Neuronal stem cell (in vitro differentiated cells): ENCODE data around the gene LYPD8.

ENCODE experiments used
- DNase-seq: peaks from one replicate; pipeline ENCODE4 v3.0.0-alpha.2; 2013; ENCODE audit warnings: low spot score
- H2AFZ ChIP-seq: one replicate; pipeline ENCODE4 v1.6.1; 2013; ENCODE audit warnings: mild to moderate bottlenecking, low read length, inconsistent platforms
- H2AK5ac ChIP-seq: 2 replicates; pipeline ENCODE4 v1.6.1; 2013; ENCODE audit warnings: low read depth, mild to moderate bottlenecking, inconsistent platforms, low read length, moderate library complexity, mixed read lengths
- H2BK120ac ChIP-seq: 2 replicates; pipeline ENCODE4 v1.6.1; 2013; ENCODE audit warnings: low read depth, mild to moderate bottlenecking, inconsistent platforms, low read length, moderate library complexity, mixed read lengths
- H2BK12ac ChIP-seq: one replicate; pipeline ENCODE4 v1.6.1; 2013; ENCODE audit warnings: low read length, inconsistent platforms
- H2BK15ac ChIP-seq: 2 replicates; pipeline ENCODE4 v1.6.1; 2013; ENCODE audit warnings: mild to moderate bottlenecking, low read length, inconsistent platforms, mixed read lengths
- H2BK5ac ChIP-seq: one replicate; pipeline ENCODE4 v1.6.1; 2013; ENCODE audit warnings: inconsistent platforms, mild to moderate bottlenecking, low read length, moderate library complexity
- H3K14ac ChIP-seq: one replicate; pipeline ENCODE4 v1.6.1; 2013; ENCODE audit warnings: low read length, inconsistent platforms
- H3K18ac ChIP-seq: 2 replicates; pipeline ENCODE4 v1.6.1; 2013; ENCODE audit warnings: low read length, inconsistent platforms
- H3K23ac ChIP-seq: 2 replicates; pipeline ENCODE4 v1.6.1; 2013; ENCODE audit warnings: low read depth, mild to moderate bottlenecking, mixed read lengths, low read length, inconsistent platforms; ENCODE audit not compliant: poor library complexity
- H3K27ac ChIP-seq: replicated peaks from 3 replicates; pipeline ENCODE4 v1.5.1; 2013; ENCODE audit warnings: low read length, inconsistent platforms
- H3K27me3 ChIP-seq, 3 experiments: 2 replicates each; pipeline ENCODE4 v1.6.1; 2013; ENCODE audit warnings: low read length in 3 of 3, mild to moderate bottlenecking in 2 of 3, inconsistent platforms in 1 of 3, low read depth in 1 of 3, mixed read lengths in 1 of 3, moderate library complexity in 1 of 3; ENCODE audit not compliant: control insufficient read depth in 3 of 3, insufficient read depth in 3 of 3
- H3K36me3 ChIP-seq, 2 donors: replicated peaks in 1 of 2; 2 replicates each; pipeline ENCODE4 v1.6.1; 2013; ENCODE audit warnings: low read length in 2 of 2; ENCODE audit not compliant: control insufficient read depth in 2 of 2, insufficient read depth in 2 of 2
- H3K4ac ChIP-seq: 2 replicates; pipeline ENCODE4 v1.6.1; 2013; ENCODE audit warnings: inconsistent platforms, mild to moderate bottlenecking, low read length, moderate library complexity
- H3K4me1 ChIP-seq, 2 donors: 1 replicate in 1 of 2; 2 replicates in 1 of 2; pipeline ENCODE4 v1.6.1; 2013; ENCODE audit warnings: low read length in 2 of 2, low read depth in 1 of 2; ENCODE audit not compliant: control insufficient read depth in 2 of 2, insufficient read depth in 1 of 2
- H3K4me2 ChIP-seq: one replicate; pipeline ENCODE4 v1.6.1; 2013; ENCODE audit warnings: mild to moderate bottlenecking, low read length, inconsistent platforms; ENCODE audit not compliant: insufficient read depth, poor library complexity, severe bottlenecking
- H3K4me3 ChIP-seq, 2 donors: 2 replicates each; pipeline ENCODE4 v1.5.1; 2013; ENCODE audit warnings: low read length in 2 of 2, mild to moderate bottlenecking in 2 of 2, inconsistent platforms in 1 of 2, moderate library complexity in 1 of 2
- H3K79me1 ChIP-seq: one replicate; pipeline ENCODE4 v1.6.1; 2013; ENCODE audit warnings: low read depth, mild to moderate bottlenecking, inconsistent platforms, low read length, moderate library complexity
- H3K9ac ChIP-seq: one replicate; pipeline ENCODE4 v1.6.1; 2013; ENCODE audit warnings: mild to moderate bottlenecking, low read depth, low read length, inconsistent platforms; ENCODE audit not compliant: poor library complexity
- H3K9me3 ChIP-seq, 2 donors: replicated peaks in 1 of 2; 2 replicates each; pipeline versions ENCODE3 to v1.6.1; 2013; ENCODE audit warnings: low read length in 2 of 2, mild to moderate bottlenecking in 2 of 2, inconsistent platforms in 1 of 2, low read depth in 1 of 2, mixed read lengths in 1 of 2, moderate library complexity in 1 of 2; ENCODE audit not compliant: control insufficient read depth in 2 of 2, insufficient read depth in 1 of 2
- H4K8ac ChIP-seq: one replicate; pipeline ENCODE4 v1.6.1; 2013; ENCODE audit warnings: low read depth, mild to moderate bottlenecking, inconsistent platforms, low read length, moderate library complexity
- H4K91ac ChIP-seq: one replicate; pipeline ENCODE4 v1.6.1; 2013; ENCODE audit warnings: low read length, low read depth, mild to moderate bottlenecking, inconsistent platforms; ENCODE audit not compliant: poor library complexity
- WGBS, 2 donors: extraction: QIAGEN DNeasy Blood & Tissue Kit; methylation state at CpG; one replicate each; pipeline ENCODE4 v1.1.7; 2013; ENCODE audit warnings: missing lambda C conversion rate in 2 of 2, mixed read lengths in 1 of 2; ENCODE audit not compliant: insufficient read length in 2 of 2, insufficient replicate concordance in 1 of 2; ENCODE audit errors: extremely low coverage in 2 of 2; 5-methylcytosine and 5-hydroxymethylcytosine counted together

The LYPD8 gene

GRCh38 chr1:248736977-248737376 lies 18.6 kb downstream of the LYPD8 start:
- Histone ChIP-seq H3K4me1 (no peaks in the 10 kb centered on the region), H2BK15ac (no peak overlapping the region), H2BK12ac (no peak overlapping the region), H4K91ac (no peak overlapping the region), H3K79me1 (no peaks in the 10 kb centered on the region), H3K4me2 (no peak overlapping the region), H3K4me3 (no peak overlapping the region), H2BK5ac (no peak overlapping the region), H4K8ac (no peak overlapping the region), H3K36me3 (no peaks in the 10 kb centered on the region), H2AK5ac (no peak overlapping the region), H3K27me3 (no peaks in the 10 kb centered on the region), H3K4ac (no peak overlapping the region), H3K23ac (no peak overlapping the region), H3K18ac (no peak overlapping the region), H2BK120ac (no peak overlapping the region), H3K14ac (no peak overlapping the region), H3K9ac (no peak overlapping the region), H3K27ac (no peak overlapping the region), H3K9me3 (peaks cover 0 to 46% of the 10 kb centered on the region in 2 donors), H2AFZ (no peak overlapping the region)
- no peak for DNase-seq
- WGBS, 2 donors: no CpG with 5 or more reads among the region's 4 CpGs

DNA sequence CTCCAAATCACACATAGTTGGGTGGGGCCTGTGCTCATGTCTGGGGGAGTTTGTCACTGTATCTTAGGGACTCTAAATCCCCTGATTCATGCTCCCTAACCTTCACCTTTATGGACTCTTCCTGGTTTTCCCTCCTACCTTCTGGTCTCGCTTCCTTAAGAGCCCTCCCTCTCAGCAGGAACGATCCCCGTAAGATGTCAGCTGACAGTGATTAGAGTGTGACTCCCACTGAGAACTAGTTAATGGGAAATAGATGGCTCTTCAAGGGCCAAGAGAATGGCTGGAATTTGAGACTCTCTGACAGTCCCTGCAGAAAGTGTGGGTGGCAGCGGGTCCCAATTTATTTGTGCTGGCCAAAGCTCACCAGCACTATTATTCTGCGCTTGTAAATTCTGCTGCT lies 22.0 kb downstream of the LYPD8 start:
- no peak overlapping the region for H2BK120ac ChIP-seq
- no peak overlapping the region for H3K4ac ChIP-seq
- peak overlapping the region in 1 of 2 donors; percentile 36 for H3K4me3 ChIP-seq
- WGBS, 2 donors: no CpG with 5 or more reads among the region's 5 CpGs
- H2AFZ ChIP-seq: no peak overlapping the region
- H3K4me1 ChIP-seq: no peaks in the 10 kb centered on the region
- H3K27me3 ChIP-seq: no peaks in the 10 kb centered on the region
- no peak overlapping the region for H4K91ac ChIP-seq
- no peak overlapping the region for H2AK5ac ChIP-seq
- no peak overlapping the region for H2BK12ac ChIP-seq
- no peak overlapping the region for H3K18ac ChIP-seq
- no peak overlapping the region for H3K23ac ChIP-seq
- no peaks in the 10 kb centered on the region for H3K36me3 ChIP-seq
- H3K9me3 ChIP-seq: peaks cover 0 to 39% of the 10 kb centered on the region in 2 donors
- H3K27ac ChIP-seq: no peak overlapping the region
- H2BK5ac ChIP-seq: no peak overlapping the region
- H3K79me1 ChIP-seq: no peaks in the 10 kb centered on the region
- DNase-seq: no peak
- H3K4me2 ChIP-seq: no peak overlapping the region
- H3K9ac ChIP-seq: no peak overlapping the region
- H4K8ac ChIP-seq: no peak overlapping the region
- no peak overlapping the region for H3K14ac ChIP-seq
- no peak overlapping the region for H2BK15ac ChIP-seq

- Histone ChIP-seq H3K4me3 (no peak overlapping the region), H3K4me2 (no peak overlapping the region), H2BK5ac (no peak overlapping the region), H3K14ac (no peak overlapping the region), H3K27ac (no peak overlapping the region), H3K9ac (no peak overlapping the region), H3K18ac (no peak overlapping the region), H4K8ac (no peak overlapping the region), H2BK120ac (no peak overlapping the region), H3K4ac (no peak overlapping the region), H3K4me1 (no peaks in the 10 kb centered on the region), H2AK5ac (no peak overlapping the region), H4K91ac (no peak overlapping the region), H3K23ac (no peak overlapping the region), H3K9me3 (peaks cover 0 to 23% of the 10 kb centered on the region in 2 donors), H2AFZ (no peak overlapping the region), H2BK12ac (no peak overlapping the region), H2BK15ac (no peak overlapping the region), H3K79me1 (no peaks in the 10 kb centered on the region), H3K36me3 (no peaks in the 10 kb centered on the region), H3K27me3 (no peaks in the 10 kb centered on the region)
- WGBS, 2 donors: no CpG with 5 or more reads among the region's 13 CpGs
- DNase-seq: no peak
Observed at GRCh38 chr1:248730507-248731335, 24.8 kb downstream of the LYPD8 start.

DNA sequence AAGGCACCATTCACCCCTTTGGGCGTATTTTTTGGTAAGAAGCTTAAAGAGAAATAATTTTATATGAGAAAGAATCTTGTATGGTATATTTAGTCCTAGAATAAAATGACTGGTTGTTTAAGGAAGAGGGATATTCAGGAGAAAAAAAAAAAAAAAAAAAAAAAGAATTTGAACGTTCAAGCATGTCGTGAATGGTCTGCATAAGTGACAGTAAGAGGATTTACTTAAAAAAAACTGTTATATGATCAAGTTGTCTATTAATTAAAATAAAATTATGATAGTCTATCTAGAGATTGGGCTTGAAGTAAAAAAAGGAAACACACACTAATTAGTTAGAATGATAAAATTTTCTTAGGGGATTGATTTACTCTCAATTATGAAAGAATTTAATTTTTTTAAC lies 41.3 kb downstream of the LYPD8 start:
- no peaks in the 10 kb centered on the region for H3K27me3 ChIP-seq
- H4K91ac ChIP-seq: no peak overlapping the region
- no peak overlapping the region for H2BK120ac ChIP-seq
- H2AFZ ChIP-seq: no peak overlapping the region
- H2AK5ac ChIP-seq: no peak overlapping the region
- no peak overlapping the region for H3K4me3 ChIP-seq
- H3K23ac ChIP-seq: no peak overlapping the region
- no peaks in the 10 kb centered on the region for H3K79me1 ChIP-seq
- no peak for DNase-seq
- H3K4ac ChIP-seq: no peak overlapping the region
- H4K8ac ChIP-seq: no peak overlapping the region
- H3K9me3 ChIP-seq: peaks cover 10 to 22% of the 10 kb centered on the region in 2 donors
- no peak overlapping the region for H3K14ac ChIP-seq
- H3K4me2 ChIP-seq: no peak overlapping the region
- H3K4me1 ChIP-seq: no peaks in the 10 kb centered on the region
- H3K36me3 ChIP-seq: no peaks in the 10 kb centered on the region
- no peak overlapping the region for H2BK15ac ChIP-seq
- H2BK12ac ChIP-seq: no peak overlapping the region
- no CpG with 5 or more reads among the region's 3 CpGs for WGBS, 2 donors
- no peak overlapping the region for H3K27ac ChIP-seq
- H3K18ac ChIP-seq: no peak overlapping the region
- no peak overlapping the region for H3K9ac ChIP-seq
- H2BK5ac ChIP-seq: no peak overlapping the region
